BJ (cell line): ENCODE data around the gene FCHSD2. TPM values are rescaled to one million over a fixed set of nuclear protein-coding genes. Genes with fewer than 3 reads are reported as not detected.

Experiments
- CTCF ChIA-PET: fragments of 350-600 bp; formaldehyde crosslinking; extraction: SDS; loops from one replicate; lab custom pipeline; 2021; ENCODE audit warnings: antibody characterized with exemption, inconsistent platforms; lab: Yijun Ruan, JAX
- POLR2A ChIA-PET: fragments of 300-600 bp; sonication (Branson Sonifier 250); formaldehyde crosslinking; extraction: SDS; loops from one replicate; lab custom pipeline; 2021; ENCODE audit warnings: antibody characterized with exemption; lab: Charles Lee
- DNase-seq: peaks from one replicate; pipeline ENCODE4 v3.0.0-alpha.2; 2011; ENCODE audit warnings: low read depth
- H3K27me3 ChIP-seq: 2 replicates; pipeline ENCODE4 v1.6.0; 2011; ENCODE audit warnings: low read length; ENCODE audit not compliant: control insufficient read depth, insufficient read depth
- H3K36me3 ChIP-seq: 2 replicates; pipeline ENCODE4 v1.5.1; 2011; ENCODE audit warnings: low read length; ENCODE audit not compliant: control insufficient read depth, insufficient read depth
- H3K4me3 ChIP-seq: 2 replicates; pipeline ENCODE4 v1.5.1; 2011; ENCODE audit warnings: low read depth, mild to moderate bottlenecking, control low read depth, low read length
- polyA plus RNA-seq: library from polyadenylated mRNA; depleted of rRNA; stranded (reverse); fragments of >200 nt; gene quantifications from 2 replicates; pipeline ENCODE4 v1.2.3, GENCODE V29; 2011
- TF ChIP-seq, protein P1 (sequence below): IDR thresholded peaks from 2 replicates; pipeline ENCODE4 v1.5.1; 2011; ENCODE audit warnings: low read depth, mild to moderate bottlenecking, control low read depth, inconsistent platforms, low read length, moderate library complexity; ENCODE audit not compliant: insufficient read depth

FCHSD2 gene
- polyA plus RNA-seq, 1 experiment, result 24.9 TPM

DNA sequence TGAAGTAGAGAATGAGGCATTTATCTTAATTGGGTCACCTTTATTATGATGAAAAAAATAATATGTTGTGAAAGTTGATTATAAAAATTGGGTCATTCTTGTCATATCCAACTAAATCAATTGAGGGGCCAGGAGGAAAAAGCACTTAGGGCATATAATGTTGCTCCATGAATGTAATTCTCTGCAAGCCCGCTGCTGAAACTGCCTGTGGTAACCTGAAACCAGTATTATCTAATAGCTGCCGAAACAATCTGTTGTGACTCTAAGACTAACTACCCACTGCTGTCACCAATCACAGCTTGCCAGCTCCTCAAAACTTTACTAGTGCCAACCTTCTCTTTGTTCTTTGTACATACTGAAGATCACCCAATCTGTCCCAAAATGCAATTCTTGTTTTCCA is 212.1 kb downstream of the FCHSD2 start:
- TF ChIP-seq, protein P1, sequence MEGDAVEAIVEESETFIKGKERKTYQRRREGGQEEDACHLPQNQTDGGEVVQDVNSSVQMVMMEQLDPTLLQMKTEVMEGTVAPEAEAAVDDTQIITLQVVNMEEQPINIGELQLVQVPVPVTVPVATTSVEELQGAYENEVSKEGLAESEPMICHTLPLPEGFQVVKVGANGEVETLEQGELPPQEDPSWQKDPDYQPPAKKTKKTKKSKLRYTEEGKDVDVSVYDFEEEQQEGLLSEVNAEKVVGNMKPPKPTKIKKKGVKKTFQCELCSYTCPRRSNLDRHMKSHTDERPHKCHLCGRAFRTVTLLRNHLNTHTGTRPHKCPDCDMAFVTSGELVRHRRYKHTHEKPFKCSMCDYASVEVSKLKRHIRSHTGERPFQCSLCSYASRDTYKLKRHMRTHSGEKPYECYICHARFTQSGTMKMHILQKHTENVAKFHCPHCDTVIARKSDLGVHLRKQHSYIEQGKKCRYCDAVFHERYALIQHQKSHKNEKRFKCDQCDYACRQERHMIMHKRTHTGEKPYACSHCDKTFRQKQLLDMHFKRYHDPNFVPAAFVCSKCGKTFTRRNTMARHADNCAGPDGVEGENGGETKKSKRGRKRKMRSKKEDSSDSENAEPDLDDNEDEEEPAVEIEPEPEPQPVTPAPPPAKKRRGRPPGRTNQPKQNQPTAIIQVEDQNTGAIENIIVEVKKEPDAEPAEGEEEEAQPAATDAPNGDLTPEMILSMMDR, result no peak
- Histone ChIP-seq H3K36me3 (0 out of 2 replicates have a peak, but pooled peaks cover 1% of the 10 kb centered on the region), H3K4me3 (no peak overlapping the region), H3K27me3 (no peaks in the 10 kb centered on the region)
- DNase-seq, result no peak
- ChIA-PET POLR2A (no interaction called here), CTCF (interaction anchor here (1.5 kb wide), 2 partner anchors 30 to 248 kb away, joined by 3 read pairs; no protein-coding TSS in a partner anchor)

DNA sequence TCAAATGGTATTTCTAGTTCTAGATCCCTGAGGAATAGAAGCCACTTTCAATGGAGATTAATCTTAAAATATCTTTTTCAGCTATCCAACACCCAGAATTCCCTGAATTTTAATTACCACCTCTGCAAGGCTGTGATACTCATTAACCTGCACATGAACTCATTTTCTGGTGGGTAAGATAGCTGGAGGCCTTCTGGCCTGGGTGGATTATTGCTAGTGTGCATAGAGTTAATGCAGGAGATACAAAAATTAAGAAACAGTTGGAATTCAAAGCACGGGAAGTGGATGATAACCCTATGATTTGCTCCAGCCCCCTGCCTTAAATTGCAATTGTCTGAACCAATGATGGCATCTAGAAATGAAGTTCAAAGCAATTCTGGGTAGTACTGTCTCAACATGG is 212.9 kb downstream of the FCHSD2 start:
- Histone ChIP-seq H3K27me3 (no peaks in the 10 kb centered on the region), H3K36me3 (0 out of 2 replicates have a peak, but pooled peaks cover 1% of the 10 kb centered on the region), H3K4me3 (no peak overlapping the region)
- TF ChIP-seq, protein P1, result no peak
- ChIA-PET CTCF (interaction anchor here (0.5 to 1.5 kb wide), 3 partner anchors 29 to 248 kb away, joined by 3 read pairs; partner anchors contain the start of gene STARD10), POLR2A (no interaction called here)
- DNase-seq, result no peak

DNA sequence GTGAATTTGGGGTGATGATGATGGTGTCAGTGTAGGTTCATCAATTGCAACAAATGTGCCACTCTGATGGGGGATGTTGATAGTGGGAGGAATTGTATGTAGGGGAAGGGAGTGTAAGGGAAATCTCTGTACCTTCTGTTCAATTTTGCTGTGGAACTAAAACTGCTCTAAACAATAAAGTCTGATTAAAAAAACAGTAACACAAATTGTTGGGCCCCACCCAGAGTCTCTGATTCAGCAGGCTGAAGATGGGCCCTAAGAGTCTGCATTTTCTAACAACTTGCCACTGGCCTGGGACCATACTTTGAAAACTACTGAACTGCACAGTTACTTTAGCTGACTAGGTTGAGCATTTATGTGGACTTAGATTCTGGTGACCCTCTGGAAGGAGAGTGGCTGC is 214.7 kb downstream of the FCHSD2 start:
- DNase-seq, result no peak
- Histone ChIP-seq H3K4me3 (no peak overlapping the region), H3K36me3 (0 out of 2 replicates have a peak, but pooled peaks cover 1% of the 10 kb centered on the region), H3K27me3 (no peaks in the 10 kb centered on the region)
- TF ChIP-seq, protein P1, result no peak
- ChIA-PET POLR2A (no interaction called here), CTCF (interaction anchor here (5.0 kb wide), 1 partner anchor 251 kb away, joined by 45 read pairs; no protein-coding TSS in a partner anchor)

DNA sequence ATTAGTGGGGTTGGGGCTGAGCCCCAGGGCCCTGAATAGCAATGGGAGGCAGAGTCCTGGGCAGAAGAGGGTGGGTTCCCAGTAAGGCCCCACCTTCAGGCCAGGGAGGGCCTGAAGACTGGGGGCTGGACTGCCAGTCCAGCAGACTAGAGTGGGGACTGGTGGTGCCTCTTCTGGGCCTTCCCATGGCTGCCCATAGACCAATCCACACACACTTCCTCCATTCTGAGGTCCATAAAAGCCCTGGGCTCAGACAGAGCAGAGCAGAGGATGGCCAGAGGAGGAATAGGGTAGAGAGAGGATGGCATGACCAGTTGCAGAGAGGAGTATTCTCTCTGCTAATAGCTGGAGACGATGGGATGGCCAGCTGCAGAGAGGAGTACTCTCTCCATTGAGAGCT is 216.0 kb downstream of the FCHSD2 start:
- no peak for DNase-seq
- peaks cover 2% of the 10 kb centered on the region; the same call in 1 of the 2 replicates for H3K36me3 ChIP-seq
- CTCF ChIA-PET, result interaction anchor here (5.0 kb wide), 1 partner anchor 252 kb away, joined by 45 read pairs; no protein-coding TSS in a partner anchor
- no peak overlapping the region for H3K4me3 ChIP-seq
- H3K27me3 ChIP-seq, result no peaks in the 10 kb centered on the region
- POLR2A ChIA-PET, result no interaction called here
- TF ChIP-seq, protein P1, result no peak

DNA sequence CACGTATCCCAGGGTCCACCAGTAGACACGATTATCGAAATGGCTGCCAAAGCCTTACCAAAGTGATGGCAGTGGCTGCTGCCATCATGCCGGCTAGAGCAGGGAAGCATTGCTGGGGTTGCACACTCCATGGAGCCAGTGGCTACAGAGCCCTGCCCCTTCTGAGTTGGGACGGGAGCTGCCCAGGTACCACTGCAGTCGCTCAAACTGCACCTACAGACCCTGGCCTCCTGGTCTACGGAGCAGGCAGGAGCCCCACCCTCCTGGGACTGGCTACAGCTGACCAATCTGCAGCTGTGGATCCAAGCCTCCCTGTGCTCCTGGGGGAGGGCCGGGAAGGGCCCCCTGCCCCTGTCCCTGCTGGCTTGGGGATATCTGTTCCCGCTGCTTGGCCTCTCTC is 216.5 kb downstream of the FCHSD2 start:
- Histone ChIP-seq H3K36me3 (peaks cover 2% of the 10 kb centered on the region; the same call in 1 of the 2 replicates), H3K27me3 (no peaks in the 10 kb centered on the region), H3K4me3 (no peak overlapping the region)
- POLR2A ChIA-PET, result no interaction called here
- DNase-seq, result no peak
- TF ChIP-seq, protein P1, result no peak
- CTCF ChIA-PET, result interaction anchor here (0.9 to 5.0 kb wide), 7 partner anchors 10 to 254 kb away, joined by 3 to 45 read pairs (median 5); partner anchors contain the start of gene FCHSD2
